HepG2 (cell line): Measurements from ENCODE around the gene SMARCB1. TPM values are rescaled to one million over a fixed set of nuclear protein-coding genes. Genes with fewer than 3 reads are reported as not detected.

Experiments used
- MAX ChIP-seq: IDR thresholded peaks from 2 replicates; pipeline ENCODE4 v1.6.1; 2012; ENCODE audit warnings: inconsistent platforms
- MXD3 ChIP-seq: IDR thresholded peaks from 2 replicates; pipeline ENCODE4 v1.6.1; 2016; ENCODE audit warnings: mild to moderate bottlenecking, missing biosample characterization, missing genetic modification reagents
- NKX3-1 ChIP-seq: sonication (generic); formaldehyde crosslinking; IDR thresholded peaks from 2 replicates; pipeline ENCODE4 v1.5.0; 2020; ENCODE audit warnings: missing genetic modification reagents
- PRPF4 ChIP-seq: fragments of 200-400 bp; formaldehyde crosslinking; IDR thresholded peaks from 2 replicates; pipeline ENCODE4 v1.6.1; 2016; ENCODE audit warnings: low read length, low read depth; ENCODE audit not compliant: poor library complexity, severe bottlenecking
- TIGD3 ChIP-seq: sonication (generic); formaldehyde crosslinking; IDR thresholded peaks from 2 replicates; pipeline ENCODE4 v1.5.1; 2020; ENCODE audit warnings: mild to moderate bottlenecking, missing genetic modification reagents, borderline replicate concordance
- ZBTB33 ChIP-seq: sonication (generic); formaldehyde crosslinking; IDR thresholded peaks from 2 replicates; pipeline ENCODE4 v1.4.0; 2020; ENCODE audit warnings: missing genetic modification reagents
- ZFP91 ChIP-seq: sonication (generic); formaldehyde crosslinking; IDR thresholded peaks from 2 replicates; pipeline ENCODE4 v1.9.0; 2022; ENCODE audit warnings: missing genetic modification reagents, mild to moderate bottlenecking, borderline replicate concordance
- polyA plus RNA-seq, 8 experiments: library from polyadenylated mRNA; depleted of rRNA in 3 of 8; stranded (reverse) in 7 of 8; unstranded in 1 of 8; fragments of >200 nt; fragmentation: Illumina TruSeq in 4 of 8; extraction: Trizol in 4 of 8; gene quantifications; 2 replicates each; pipeline versions ENCODE4 v1.2.1 to v1.2.3, GENCODE V29; 2011 to 2016; ENCODE audit warnings: low read depth in 4 of 8, missing spikeins in 1 of 8, mixed read lengths in 1 of 8; ENCODE audit not compliant: insufficient read depth in 1 of 8
- total RNA-seq, 5 experiments: library from RNA; depleted of rRNA; stranded (reverse); fragments of >200 nt; fragmentation: Illumina TruSeq; extraction: Trizol; gene quantifications; 2 replicates each; pipeline ENCODE4 v1.2.3, GENCODE V29; 2016; ENCODE audit warnings: low read depth in 1 of 5

Gene SMARCB1
- total and polyA plus RNA-seq, 2 of the 13 experiments (the other 11 are each of a cell fraction or from before 2014, with no cell fraction given), result 74.0 to 166 TPM

GRCh38 chr22:23751441-23751996, 35.2 kb upstream of the SMARCB1 start (continued):
- TF ChIP-seq ZFP91 (CRISPR knock-in tag) (0 out of 2 replicates have a peak, but pooled peaks have one; percentile 40), MXD3 (0 out of 2 replicates have a peak, but pooled peaks have one; percentile 15), MAX (0 out of 2 replicates have a peak, but pooled peaks have one; percentile 9), ZBTB33 (CRISPR knock-in tag) (peak; percentile 78), PRPF4 (peak; percentile 64), NKX3-1 (CRISPR knock-in tag) (no peak), TIGD3 (no peak)
